HCT116 (cell line): ENCODE results near the gene PARVB. TPM values are rescaled to one million over a fixed set of nuclear protein-coding genes. Genes with fewer than 3 reads are reported as not detected.

Experiments used
- ATAC-seq: fragments of 200-7000 bp; cut with Tn5 transposase; 2 replicates; pipeline ENCODE4 v1.9.1; 2020; ENCODE audit warnings: mild to moderate bottlenecking, moderate library complexity
- BruUV-seq: library from RNA; stranded (reverse); fragments of 400-500 nt; replicated peaks from 2 replicates; lab custom pipeline; 2021; lab: Mats Ljungman, UMichigan
- CTCF ChIA-PET: fragments of 300-600 bp; sonication (Branson Sonifier 250); formaldehyde crosslinking; loops from one replicate; lab custom pipeline; 2021; ENCODE audit warnings: antibody characterized with exemption; lab: Charles Lee
- POLR2A ChIA-PET: fragments of 300-600, 350-600 bp; sonication (Branson Sonifier 250); formaldehyde crosslinking; loops from one replicate; lab custom pipeline; 2021; ENCODE audit warnings: antibody characterized with exemption; lab: Charles Lee
- RAD21 ChIA-PET, 2 experiments: fragments of 300-600 bp; sonication (Branson Sonifier 250); formaldehyde crosslinking; loops; one replicate each; lab custom pipeline; 2023; ENCODE audit warnings: low total read pairs in 2 of 2; ENCODE audit not compliant: uncharacterized antibody in 2 of 2, unreplicated experiment in 2 of 2, low non-redundant PET in 1 of 2; lab: Charles Lee
- DNase-seq: peaks from one replicate; pipeline ENCODE4 v3.0.0-alpha.2; 2010; ENCODE audit warnings: low read depth, low spot score
- H2AFZ ChIP-seq: fragments of 200-600 bp; shearing (Covaris generic), sonication (generic); 2 replicates; pipeline ENCODE4 v1.6.1; 2017; ENCODE audit warnings: low read depth, mixed run types, mixed read lengths, antibody characterized with exemption, low read length; ENCODE audit not compliant: poor library complexity, severe bottlenecking
- H3K27ac ChIP-seq: 2 replicates; pipeline ENCODE4 v1.5.1; 2012; ENCODE audit warnings: low read depth, low read length
- H3K27me3 ChIP-seq: fragments of 200-600 bp; sonication (generic); 2 replicates; pipeline ENCODE4 v1.6.1; 2016; ENCODE audit warnings: mixed run types, low read length, mixed read lengths; ENCODE audit not compliant: insufficient read depth
- H3K36me3 ChIP-seq, 2 experiments: fragments of 200-500 bp in 1 of 2; fragments of 200-600 bp in 1 of 2; sonication (Bioruptor generic) in 1 of 2; sonication (generic) in 1 of 2; 2 replicates each; pipeline versions ENCODE4 v1.5.1 to v1.6.1; 2014 to 2016; ENCODE audit warnings: low read length in 2 of 2, inconsistent platforms in 1 of 2, mixed read lengths in 1 of 2, mixed run types in 1 of 2; ENCODE audit not compliant: insufficient read depth in 2 of 2, control insufficient read depth in 1 of 2
- H3K4me1 ChIP-seq, 2 experiments: fragments of 200-600 bp in 1 of 2; sonication (generic) in 1 of 2; 2 replicates each; pipeline versions ENCODE4 v1.5.1 to v1.6.1; 2012 to 2017; ENCODE audit warnings: low read length in 2 of 2, inconsistent platforms in 1 of 2, mild to moderate bottlenecking in 1 of 2, mixed read lengths in 1 of 2, mixed run types in 1 of 2, moderate library complexity in 1 of 2; ENCODE audit not compliant: insufficient read depth in 2 of 2, control insufficient read depth in 1 of 2
- H3K4me2 ChIP-seq: fragments of 200-600 bp; sonication (generic); 2 replicates; pipeline ENCODE4 v1.6.1; 2017; ENCODE audit warnings: mixed run types, low read length, mixed read lengths
- H3K4me3 ChIP-seq, 2 experiments: fragments of 200-600 bp in 1 of 2; sonication (generic) in 1 of 2; replicated peaks in 1 of 2; 2 replicates each; pipeline ENCODE4 v1.5.1; 2011 to 2016; ENCODE audit warnings: low read length in 2 of 2, control low read depth in 1 of 2, low read depth in 1 of 2, mild to moderate bottlenecking in 1 of 2, mixed read lengths in 1 of 2, mixed run types in 1 of 2
- H3K79me2 ChIP-seq: fragments of 200-600 bp; sonication (generic); 2 replicates; pipeline ENCODE4 v1.6.1; 2017; ENCODE audit warnings: mild to moderate bottlenecking, mixed run types, low read length, moderate library complexity, mixed read lengths; ENCODE audit not compliant: insufficient read depth
- H3K9ac ChIP-seq: fragments of 200-600 bp; sonication (generic); 2 replicates; pipeline ENCODE4 v1.6.1; 2016; ENCODE audit warnings: low read length, mixed read lengths
- H3K9me2 ChIP-seq: fragments of 200-600 bp; sonication (generic), shearing (Covaris generic); 2 replicates; pipeline ENCODE4 v1.6.1; 2017; ENCODE audit warnings: mixed run types, mild to moderate bottlenecking, moderate library complexity; ENCODE audit not compliant: insufficient read depth
- H3K9me3 ChIP-seq, 2 experiments: fragments of 200-500 bp in 1 of 2; fragments of 200-600 bp in 1 of 2; sonication (Bioruptor generic) in 1 of 2; sonication (generic) in 1 of 2; 2 replicates each; pipeline ENCODE4 v1.6.1; 2014 to 2017; ENCODE audit warnings: low read length in 2 of 2, mixed read lengths in 2 of 2, inconsistent platforms in 1 of 2, low read depth in 1 of 2, mild to moderate bottlenecking in 1 of 2, mixed run types in 1 of 2, moderate library complexity in 1 of 2; ENCODE audit not compliant: control insufficient read depth in 1 of 2, insufficient read depth in 1 of 2
- H4K20me1 ChIP-seq: fragments of 200-600 bp; sonication (generic), shearing (Covaris generic); 2 replicates; pipeline ENCODE4 v1.6.1; 2017; ENCODE audit warnings: mixed run types, mild to moderate bottlenecking, moderate library complexity; ENCODE audit not compliant: insufficient read depth
- ATF3 ChIP-seq: IDR thresholded peaks from 2 replicates; pipeline ENCODE4 v1.6.1; 2012
- CBX3 ChIP-seq: IDR thresholded peaks from 2 replicates; pipeline ENCODE4 v1.6.1; 2012; ENCODE audit warnings: low read depth
- CEBPB ChIP-seq: IDR thresholded peaks from 2 replicates; pipeline ENCODE4 v1.6.1; 2012; ENCODE audit warnings: low read depth
- CTCF ChIP-seq, 3 experiments: fragments of 200-600 bp in 1 of 3; sonication (generic) in 1 of 3; IDR thresholded peaks in 2 of 3; conservative IDR thresholded peaks in 1 of 3; 2 replicates each; pipeline ENCODE4 v1.5.1; 2012 to 2017; ENCODE audit warnings: low read depth in 2 of 3, low read length in 2 of 3, antibody characterized with exemption in 1 of 3, borderline replicate concordance in 1 of 3, control low read depth in 1 of 3, mild to moderate bottlenecking in 1 of 3, mixed read lengths in 1 of 3, mixed run types in 1 of 3, moderate library complexity in 1 of 3; ENCODE audit not compliant: insufficient read depth in 1 of 3
- EGR1 ChIP-seq: IDR thresholded peaks from 2 replicates; pipeline ENCODE4 v1.6.1; 2012; ENCODE audit warnings: low read depth
- EZH2 ChIP-seq: fragments of 200-600 bp; sonication (generic); IDR thresholded peaks from 2 replicates; pipeline ENCODE4 v1.6.1; 2017; ENCODE audit warnings: antibody characterized with exemption, mixed run types
- EZH2phosphoT487 ChIP-seq: fragments of 200-600 bp; IDR thresholded peaks from 2 replicates; pipeline ENCODE4 v1.6.1; 2018; ENCODE audit warnings: antibody characterized with exemption, borderline replicate concordance
- FOSL1 ChIP-seq: IDR thresholded peaks from 2 replicates; pipeline ENCODE4 v1.6.1; 2012; ENCODE audit warnings: low read depth
- JUND ChIP-seq: IDR thresholded peaks from 2 replicates; pipeline ENCODE4 v1.6.1; 2012
- POLR2A ChIP-seq: IDR thresholded peaks from 2 replicates; pipeline ENCODE4 v1.7.0; 2011; ENCODE audit warnings: borderline replicate concordance; ENCODE audit not compliant: insufficient read depth, insufficient read length; ENCODE audit errors: extremely low read depth
- POLR2AphosphoS5 ChIP-seq: IDR thresholded peaks from 2 replicates; pipeline ENCODE4 v1.6.1; 2011; ENCODE audit warnings: mild to moderate bottlenecking, low read depth, low read length, moderate library complexity
- REST ChIP-seq: IDR thresholded peaks from 2 replicates; pipeline ENCODE4 v1.6.1; 2012; ENCODE audit warnings: low read depth
- SIN3A ChIP-seq: IDR thresholded peaks from 2 replicates; pipeline ENCODE4 v1.6.1; 2012; ENCODE audit warnings: low read depth
- SRF ChIP-seq: IDR thresholded peaks from 2 replicates; pipeline ENCODE4 v1.6.1; 2012; ENCODE audit warnings: low read depth
- TCF7L2 ChIP-seq: IDR thresholded peaks from 2 replicates; pipeline ENCODE4 v1.7.0; 2011; ENCODE audit warnings: borderline replicate concordance, inconsistent platforms; ENCODE audit not compliant: insufficient read depth, insufficient read length; ENCODE audit errors: extremely low read depth
- YY1 ChIP-seq: IDR thresholded peaks from 2 replicates; pipeline ENCODE4 v1.6.1; 2011; ENCODE audit warnings: low read length, low read depth, moderate library complexity, mild to moderate bottlenecking; ENCODE audit not compliant: insufficient replicate concordance; ENCODE audit errors: extremely low read depth
- ZBTB33 ChIP-seq: IDR thresholded peaks from 2 replicates; pipeline ENCODE4 v1.6.1; 2011; ENCODE audit warnings: mild to moderate bottlenecking, low read length, moderate library complexity; ENCODE audit not compliant: insufficient replicate concordance; ENCODE audit errors: extremely low read depth
- ZNF274 ChIP-seq: fragments of 200-500 bp; sonication (Bioruptor generic); IDR thresholded peaks from 2 replicates; pipeline ENCODE4 v1.6.1; 2014; ENCODE audit warnings: mild to moderate bottlenecking, low read depth, low read length, inconsistent platforms
- intact Hi-C: fragments of 100-400 bp; cut with micrococcal nuclease; formaldehyde crosslinking; loops from 2 replicates; pipeline ENCODE4 v1.10.0; 2022
- total RNA-seq: library from RNA; stranded (reverse); gene quantifications from one replicate; pipeline ENCODE4 v1.2.1, GENCODE V29; 2021; ENCODE audit not compliant: unreplicated experiment

Gene PARVB
- total RNA-seq, 1 experiment from 2014 or later, result 21.4 TPM

GRCh38 chr22:44186737-44187136, 162.6 kb downstream of the PARVB start:
- no peak for DNase-seq
- POLR2A ChIA-PET, result no interaction called here
- no peak overlapping the region for H3K4me3 ChIP-seq
- H3K9ac ChIP-seq, result no peak overlapping the region
- H4K20me1 ChIP-seq, result no peaks in the 10 kb centered on the region
- intact Hi-C loops, result no loop called here
- no peaks in the 10 kb centered on the region for H3K36me3 ChIP-seq
- no peak overlapping the region for H2AFZ ChIP-seq
- H3K27me3 ChIP-seq, result 0 out of 2 replicates have a peak, but pooled peaks cover 3% of the 10 kb centered on the region
- no peak overlapping the region for H3K4me2 ChIP-seq
- H3K4me1 ChIP-seq, result peaks cover 0 to 8% of the 10 kb centered on the region in 2 experiments; a peak in 2 of 4 replicates
- ATAC-seq, result no peak
- no peaks in the 10 kb centered on the region for H3K79me2 ChIP-seq
- RAD21 ChIA-PET, result no interaction called here
- no peak overlapping the region for H3K27ac ChIP-seq
- no peak for TF ChIP-seq FOSL1
- no peak for TF ChIP-seq POLR2A
- TF ChIP-seq ZNF274, result no peak
- no peak for TF ChIP-seq ZBTB33
- no peak for TF ChIP-seq SRF
- TF ChIP-seq TCF7L2, result no peak
- TF ChIP-seq EGR1, result no peak
- TF ChIP-seq CTCF (IDR thresholded peaks at IDR 0.05 in 2 of 3, conservative IDR thresholded peaks at IDR 0.05 in 1 of 3; ENCODE audit: borderline replicate concordance in 1 of 3, insufficient read depth in 1 of 3, low read depth in 2 of 3, low read length in 2 of 3), result no peak
- no peak for TF ChIP-seq JUND
- TF ChIP-seq SIN3A, result no peak
- no peak for TF ChIP-seq POLR2AphosphoS5
- TF ChIP-seq CBX3, result no peak
- TF ChIP-seq REST, result no peak
- no peak for TF ChIP-seq CEBPB
- TF ChIP-seq EZH2, result no peak
- TF ChIP-seq ATF3, result no peak
- no peak for TF ChIP-seq YY1
- TF ChIP-seq EZH2phosphoT487, result no peak
- CTCF ChIA-PET, result no interaction called here
- no peaks in the 10 kb centered on the region for H3K9me3 ChIP-seq
- BruUV-seq, result no TSS peak
- H3K9me2 ChIP-seq, result no peaks in the 10 kb centered on the region
